HepG2 (cell line): ENCODE measurements around the gene BRPF1. TPM values are rescaled to one million over a fixed set of nuclear protein-coding genes. Genes with fewer than 3 reads are reported as not detected.

Experiments used
- AKNA ChIP-seq: sonication (generic); formaldehyde crosslinking; IDR thresholded peaks from 2 replicates; pipeline ENCODE4 v1.4.0; 2020; ENCODE audit warnings: missing genetic modification reagents, borderline replicate concordance
- FOXO1 ChIP-seq: sonication (generic); formaldehyde crosslinking; IDR thresholded peaks from 2 replicates; pipeline ENCODE4 v1.4.0; 2020; ENCODE audit warnings: missing genetic modification reagents
- KLF16 ChIP-seq, 2 experiments: sonication (generic) in 1 of 2; formaldehyde crosslinking in 1 of 2; IDR thresholded peaks; 2 replicates each; pipeline versions ENCODE4 v1.6.1 to v1.8.0; 2016 to 2023; ENCODE audit warnings: missing genetic modification reagents in 2 of 2, missing compliant biosample characterization in 1 of 2
- NPAS2 ChIP-seq: sonication (generic); formaldehyde crosslinking; IDR thresholded peaks from 2 replicates; pipeline ENCODE4 v1.8.0; 2022; ENCODE audit warnings: mild to moderate bottlenecking, missing genetic modification reagents, borderline replicate concordance
- POLR2AphosphoS5 ChIP-seq: IDR thresholded peaks from 2 replicates; pipeline ENCODE4 v1.6.1; 2012; ENCODE audit warnings: low read depth, low read length
- PRDM4 ChIP-seq: sonication (generic); formaldehyde crosslinking; IDR thresholded peaks from 2 replicates; pipeline ENCODE4 v1.9.0; 2021; ENCODE audit warnings: missing genetic modification reagents, borderline replicate concordance
- SETDB1 ChIP-seq: sonication (generic); formaldehyde crosslinking; IDR thresholded peaks from 2 replicates; pipeline ENCODE4 v1.5.1; 2020; ENCODE audit warnings: missing genetic modification reagents, mild to moderate bottlenecking, borderline replicate concordance
- SPEN ChIP-seq: sonication (generic); formaldehyde crosslinking; IDR thresholded peaks from 2 replicates; pipeline ENCODE4 v1.5.1; 2020; ENCODE audit warnings: low read depth, mild to moderate bottlenecking, missing genetic modification reagents
- TCF7L2 ChIP-seq: IDR thresholded peaks from 2 replicates; pipeline ENCODE4 v1.6.1; 2011; ENCODE audit warnings: mild to moderate bottlenecking, low read depth, low read length, moderate library complexity
- THAP11 ChIP-seq: IDR thresholded peaks from 2 replicates; pipeline ENCODE4 v1.6.1; 2016; ENCODE audit warnings: missing biosample characterization, missing genetic modification reagents
- THAP8 ChIP-seq: sonication (generic); formaldehyde crosslinking; IDR thresholded peaks from 2 replicates; pipeline ENCODE4 v1.5.1; 2020; ENCODE audit warnings: missing genetic modification reagents, mild to moderate bottlenecking, borderline replicate concordance
- ZNF441 ChIP-seq: sonication (generic); formaldehyde crosslinking; IDR thresholded peaks from 2 replicates; pipeline ENCODE4 v1.7.0; 2021; ENCODE audit warnings: missing genetic modification reagents, borderline replicate concordance
- ZXDC ChIP-seq: sonication (generic); formaldehyde crosslinking; IDR thresholded peaks from 2 replicates; pipeline ENCODE4 v1.5.0; 2020; ENCODE audit warnings: mild to moderate bottlenecking, missing genetic modification reagents
- polyA plus RNA-seq, 8 experiments: library from polyadenylated mRNA; depleted of rRNA in 3 of 8; stranded (reverse) in 7 of 8; unstranded in 1 of 8; fragments of >200 nt; fragmentation: Illumina TruSeq in 4 of 8; extraction: Trizol in 4 of 8; gene quantifications; 2 replicates each; pipeline versions ENCODE4 v1.2.1 to v1.2.3, GENCODE V29; 2011 to 2016; ENCODE audit warnings: low read depth in 4 of 8, missing spikeins in 1 of 8, mixed read lengths in 1 of 8; ENCODE audit not compliant: insufficient read depth in 1 of 8
- total RNA-seq, 5 experiments: library from RNA; depleted of rRNA; stranded (reverse); fragments of >200 nt; fragmentation: Illumina TruSeq; extraction: Trizol; gene quantifications; 2 replicates each; pipeline ENCODE4 v1.2.3, GENCODE V29; 2016; ENCODE audit warnings: low read depth in 1 of 5
- TF ChIP-seq, protein P1 (sequence below): IDR thresholded peaks from 2 replicates; pipeline ENCODE4 v1.6.1; 2018; ENCODE audit warnings: missing genetic modification reagents, mild to moderate bottlenecking, missing compliant biosample characterization
- TF ChIP-seq, protein P2 (sequence below): sonication (generic); formaldehyde crosslinking; IDR thresholded peaks from 2 replicates; pipeline ENCODE4 v1.4.0; 2020; ENCODE audit warnings: mild to moderate bottlenecking, missing genetic modification reagents

BRPF1 gene
- total and polyA plus RNA-seq, 2 of the 13 experiments (the other 11 are each of a cell fraction or from before 2014, with no cell fraction given) = 7.3 to 10.0 TPM

- no peak; the same call in 1 of the 2 replicates for TF ChIP-seq SPEN
- TF ChIP-seq KLF16 (CRISPR knock-in tag; IDR thresholded peaks at IDR 0.05) = peak in 1 of 2 experiments; percentile 69; a peak in 2 of 4 replicates
- TF ChIP-seq, protein P1, sequence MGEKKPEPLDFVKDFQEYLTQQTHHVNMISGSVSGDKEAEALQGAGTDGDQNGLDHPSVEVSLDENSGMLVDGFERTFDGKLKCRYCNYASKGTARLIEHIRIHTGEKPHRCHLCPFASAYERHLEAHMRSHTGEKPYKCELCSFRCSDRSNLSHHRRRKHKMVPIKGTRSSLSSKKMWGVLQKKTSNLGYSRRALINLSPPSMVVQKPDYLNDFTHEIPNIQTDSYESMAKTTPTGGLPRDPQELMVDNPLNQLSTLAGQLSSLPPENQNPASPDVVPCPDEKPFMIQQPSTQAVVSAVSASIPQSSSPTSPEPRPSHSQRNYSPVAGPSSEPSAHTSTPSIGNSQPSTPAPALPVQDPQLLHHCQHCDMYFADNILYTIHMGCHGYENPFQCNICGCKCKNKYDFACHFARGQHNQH (CRISPR knock-in tag) = peak; percentile 72; the same call in 1 of the 2 replicates
- TF ChIP-seq THAP11 = peak; percentile 71
- no peak for TF ChIP-seq AKNA (CRISPR knock-in tag)
- TF ChIP-seq TCF7L2 = no peak
- no peak for TF ChIP-seq SETDB1 (CRISPR knock-in tag)
- no peak for TF ChIP-seq ZXDC (CRISPR knock-in tag)
- TF ChIP-seq PRDM4 (CRISPR knock-in tag) = no peak
- TF ChIP-seq ZNF441 (CRISPR knock-in tag) = peak; percentile 90
- peak; percentile 90 for TF ChIP-seq POLR2AphosphoS5
- TF ChIP-seq FOXO1 = no peak
- no peak for TF ChIP-seq THAP8 (CRISPR knock-in tag)
- TF ChIP-seq NPAS2 = no peak
- TF ChIP-seq, protein P2, sequence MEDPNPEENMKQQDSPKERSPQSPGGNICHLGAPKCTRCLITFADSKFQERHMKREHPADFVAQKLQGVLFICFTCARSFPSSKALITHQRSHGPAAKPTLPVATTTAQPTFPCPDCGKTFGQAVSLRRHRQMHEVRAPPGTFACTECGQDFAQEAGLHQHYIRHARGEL (CRISPR knock-in tag) = no peak
These were observed 18.4 kb downstream of the BRPF1 start, which contains the start of gene OGG1 (continued) for GRCh38 chr3:9749645-9750555.
